GM10266 (cell line): ENCODE measurements around the gene TTLL11.

Source experiments
- DNase-seq: peaks from one replicate; pipeline ENCODE4 v3.0.0; 2012; ENCODE audit errors: extremely low spot score
- TF ChIP-seq, protein P1 (sequence below): IDR thresholded peaks from 2 replicates; pipeline ENCODE4 v1.5.1; 2012; ENCODE audit warnings: mild to moderate bottlenecking, low read depth; ENCODE audit not compliant: control insufficient read depth, insufficient read depth; ENCODE audit errors: missing control alignments

The TTLL11 gene

DNA sequence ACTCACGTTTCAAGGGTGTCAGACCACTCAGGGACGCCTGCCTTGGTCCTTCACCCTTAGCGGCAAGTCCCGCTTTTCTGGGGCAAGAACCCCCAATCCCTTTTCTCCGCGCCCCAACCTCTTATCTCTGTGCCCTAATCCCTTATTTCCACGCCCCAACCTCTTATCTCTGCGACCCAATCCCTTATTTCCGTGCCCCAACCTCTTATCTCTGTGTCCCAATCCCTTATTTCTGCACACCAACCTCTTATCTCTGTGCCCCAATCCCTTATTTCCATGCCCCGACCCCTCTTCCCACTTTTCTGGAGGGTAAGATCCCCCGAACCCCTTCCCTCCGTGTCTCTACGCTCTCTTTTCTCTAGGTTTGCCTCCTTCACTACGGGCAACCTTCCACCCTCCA is 302.3 kb downstream of the TTLL11 start:
- TF ChIP-seq, protein P1, sequence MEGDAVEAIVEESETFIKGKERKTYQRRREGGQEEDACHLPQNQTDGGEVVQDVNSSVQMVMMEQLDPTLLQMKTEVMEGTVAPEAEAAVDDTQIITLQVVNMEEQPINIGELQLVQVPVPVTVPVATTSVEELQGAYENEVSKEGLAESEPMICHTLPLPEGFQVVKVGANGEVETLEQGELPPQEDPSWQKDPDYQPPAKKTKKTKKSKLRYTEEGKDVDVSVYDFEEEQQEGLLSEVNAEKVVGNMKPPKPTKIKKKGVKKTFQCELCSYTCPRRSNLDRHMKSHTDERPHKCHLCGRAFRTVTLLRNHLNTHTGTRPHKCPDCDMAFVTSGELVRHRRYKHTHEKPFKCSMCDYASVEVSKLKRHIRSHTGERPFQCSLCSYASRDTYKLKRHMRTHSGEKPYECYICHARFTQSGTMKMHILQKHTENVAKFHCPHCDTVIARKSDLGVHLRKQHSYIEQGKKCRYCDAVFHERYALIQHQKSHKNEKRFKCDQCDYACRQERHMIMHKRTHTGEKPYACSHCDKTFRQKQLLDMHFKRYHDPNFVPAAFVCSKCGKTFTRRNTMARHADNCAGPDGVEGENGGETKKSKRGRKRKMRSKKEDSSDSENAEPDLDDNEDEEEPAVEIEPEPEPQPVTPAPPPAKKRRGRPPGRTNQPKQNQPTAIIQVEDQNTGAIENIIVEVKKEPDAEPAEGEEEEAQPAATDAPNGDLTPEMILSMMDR = no peak
- no peak for DNase-seq

DNA sequence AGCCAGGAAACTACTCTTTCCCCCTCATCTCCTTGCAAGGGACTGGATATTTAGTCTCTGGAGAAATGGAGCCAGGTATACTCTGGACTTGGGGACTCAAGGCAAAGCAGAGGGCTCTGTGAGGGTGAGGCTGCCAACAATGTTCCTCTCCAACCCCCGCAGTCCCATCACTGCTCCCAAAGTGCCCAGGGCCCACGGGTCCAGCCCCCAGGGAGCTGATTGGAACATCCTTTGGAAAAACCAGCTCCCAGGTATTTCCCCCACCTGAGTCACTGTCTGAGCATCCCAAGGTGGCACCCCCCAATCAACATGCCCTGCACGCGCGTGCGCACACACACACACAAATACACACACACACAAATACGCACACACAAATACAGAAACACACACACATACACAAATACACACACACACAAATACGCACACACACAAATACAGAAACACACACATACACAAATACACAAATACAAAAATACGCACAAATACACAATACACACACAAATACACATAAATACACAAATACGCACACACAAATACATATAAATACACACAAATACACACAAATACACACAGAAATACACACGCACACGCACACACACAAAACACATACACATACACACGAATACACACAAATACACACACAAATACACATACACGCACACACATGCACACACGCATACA is 304.3 kb downstream of the TTLL11 start:
- TF ChIP-seq, protein P1 = no peak
- no peak for DNase-seq

- TF ChIP-seq, protein P1 = no peak
These were observed 306.1 kb downstream of the TTLL11 start for GRCh38 chr9:121786998-121787422.

DNA sequence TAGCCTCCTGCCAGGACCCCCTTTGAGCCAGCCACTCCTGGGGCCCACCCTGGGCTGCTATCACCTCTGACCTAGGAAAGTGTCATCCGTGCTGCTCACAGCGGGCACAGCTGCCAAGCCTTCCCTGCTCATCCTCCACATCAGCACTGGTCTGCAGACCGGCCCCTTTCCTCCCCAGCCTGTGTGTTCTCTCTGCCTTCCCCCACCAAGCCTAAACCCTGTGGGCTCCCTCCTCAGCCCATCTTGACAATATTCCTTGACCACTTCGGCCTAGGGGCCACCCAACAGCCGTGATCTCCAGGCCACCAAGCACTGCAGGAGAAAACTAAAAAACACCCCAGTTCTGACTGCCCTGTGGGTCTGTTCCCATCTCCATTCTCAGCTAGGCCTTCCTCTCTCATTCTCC is 306.6 kb downstream of the TTLL11 start:
- TF ChIP-seq, protein P1 = no peak
- no peak for DNase-seq

More at GRCh38 chr9:121786998-121787422, 306.1 kb downstream of the TTLL11 start:
- DNase-seq = no peak

GRCh38 chr9:121785673-121786542 is 307.2 kb downstream of the TTLL11 start:
- TF ChIP-seq, protein P1 = no peak
- no peak for DNase-seq

- no peak for DNase-seq
- TF ChIP-seq, protein P1 = no peak
These were observed 308.2 kb downstream of the TTLL11 start for GRCh38 chr9:121784731-121785411.
